M059J (cell line): ENCODE results near the gene SLC37A1. TPM values are rescaled to one million over a fixed set of nuclear protein-coding genes. Genes with fewer than 3 reads are reported as not detected.
"Not testable (repeated sequence)": the region's sequence is repeated elsewhere in the genome, so short reads cannot be mapped to it uniquely, and the experiment has no call there.

Experiments
- DNase-seq: peaks from one replicate; pipeline ENCODE4 v3.0.0-alpha.2; 2012; ENCODE audit warnings: low read depth
- total RNA-seq: library from RNA; depleted of rRNA; stranded (reverse); fragments of >200 nt; shearing (Covaris generic); gene quantifications from 2 replicates; pipeline ENCODE4 v1.2.3, GENCODE V29; 2014

SLC37A1 gene
- total RNA-seq, 1 experiment from 2014 or later: 1.7 TPM

GRCh38 chr21:42592156-42592820 lies 78.6 kb downstream of the SLC37A1 start:
- DNase-seq: no peak

- DNase-seq: peak; percentile 48
Observed at GRCh38 chr21:42593007-42593814, 79.6 kb downstream of the SLC37A1 start.

- no peak for DNase-seq
Observed at GRCh38 chr21:42594616-42595282, 81.1 kb downstream of the SLC37A1 start.

- DNase-seq: no peak
Observed at GRCh38 chr21:42595283-42596187, 81.9 kb downstream of the SLC37A1 start.

- no peak for DNase-seq
Observed at GRCh38 chr21:42596657-42597056, 83.0 kb downstream of the SLC37A1 start.

GRCh38 chr21:42597487-42598158 lies 84.0 kb downstream of the SLC37A1 start:
- DNase-seq: no peak

- no peak for DNase-seq
Observed at GRCh38 chr21:42598159-42598735, 84.6 kb downstream of the SLC37A1 start.

- no peak for DNase-seq
Observed at GRCh38 chr21:42599486-42599885, 85.8 kb downstream of the SLC37A1 start.

GRCh38 chr21:42599962-42600361 lies 86.3 kb downstream of the SLC37A1 start:
- DNase-seq: no peak

GRCh38 chr21:42601656-42602055 lies 88.0 kb downstream of the SLC37A1 start:
- DNase-seq: no peak

- DNase-seq: no peak
Observed at GRCh38 chr21:42607102-42607501, 93.5 kb downstream of the SLC37A1 start.

- DNase-seq: no peak
Observed at GRCh38 chr21:42607525-42608102, 94.0 kb downstream of the SLC37A1 start.

GRCh38 chr21:42608446-42608845 lies 94.8 kb downstream of the SLC37A1 start:
- no peak for DNase-seq

GRCh38 chr21:42609811-42610210 lies 96.2 kb downstream of the SLC37A1 start:
- DNase-seq: no peak

- no peak for DNase-seq
Observed at GRCh38 chr21:42611852-42612251, 98.2 kb downstream of the SLC37A1 start.

GRCh38 chr21:42612390-42612789 lies 98.7 kb downstream of the SLC37A1 start:
- no peak for DNase-seq

- no peak for DNase-seq
Observed at GRCh38 chr21:42613756-42614155, 100.1 kb downstream of the SLC37A1 start.

- DNase-seq: no peak
Observed at GRCh38 chr21:42614396-42614795, 100.7 kb downstream of the SLC37A1 start.

GRCh38 chr21:42614811-42615351 lies 101.2 kb downstream of the SLC37A1 start:
- peak; percentile 41 for DNase-seq

GRCh38 chr21:42615377-42615776 lies 101.7 kb downstream of the SLC37A1 start:
- DNase-seq: not testable (repeated sequence)
